ENCODE results near the gene SPATA18.

Gene SPATA18

DNA sequence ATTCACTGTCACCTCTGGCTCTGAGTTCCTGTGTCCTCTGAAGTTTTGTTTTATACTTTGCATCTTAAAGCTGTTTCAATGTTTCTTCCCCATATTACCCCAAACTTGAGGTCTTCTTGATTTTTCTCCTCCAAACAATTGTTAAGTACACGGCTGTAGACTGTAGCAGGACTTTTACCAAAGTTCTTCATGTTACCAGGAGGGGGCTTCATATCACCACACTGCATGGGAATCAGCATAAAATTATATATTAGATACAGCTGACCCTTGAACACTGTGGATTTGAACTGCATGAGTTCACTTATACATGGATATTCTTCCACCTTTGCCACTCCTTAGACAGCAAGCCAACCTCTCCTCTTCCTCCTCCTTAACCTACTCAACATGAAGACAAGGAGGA, 56.6 kb downstream of the SPATA18 start:
- DNase-seq: no peak

DNA sequence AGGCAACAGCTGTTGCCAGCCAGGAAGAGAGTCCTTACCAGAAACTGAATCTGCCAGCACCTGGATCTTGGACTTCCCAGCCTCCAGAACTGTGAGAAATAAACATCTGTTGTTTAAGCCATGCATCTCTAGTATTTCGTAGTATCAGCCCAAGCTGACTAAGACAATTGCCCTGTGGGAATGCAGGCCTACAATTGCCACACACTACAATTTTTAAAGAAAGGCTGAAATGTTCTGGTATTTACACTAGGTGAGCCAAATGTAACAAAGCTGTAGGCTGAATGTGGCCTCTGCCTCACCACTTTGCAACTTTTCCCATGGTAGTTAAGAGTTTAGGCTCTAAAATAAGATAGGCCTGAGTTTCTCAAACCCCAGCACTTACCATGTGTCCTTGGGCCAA, 59.1 kb downstream of the SPATA18 start:
- peak; percentile 13 to 37 for DNase-seq

DNA sequence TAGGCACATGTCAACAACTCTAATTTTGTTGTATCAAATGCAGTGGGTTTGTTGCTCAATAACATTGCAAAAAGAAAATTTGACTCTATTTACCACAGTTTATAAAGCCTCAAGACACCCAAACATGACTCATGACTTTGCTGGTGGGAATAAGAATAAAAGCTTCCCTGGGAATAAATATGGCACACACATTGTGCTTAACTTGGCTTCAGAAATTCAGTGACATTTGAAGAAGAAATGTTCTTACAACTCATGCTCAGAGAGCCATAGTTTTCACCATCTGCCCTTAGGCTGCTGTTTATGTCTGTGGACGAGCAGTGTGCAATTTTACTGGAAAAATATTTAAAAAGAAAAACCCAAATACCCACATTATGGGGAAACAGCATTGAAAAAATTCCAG, 60.9 kb downstream of the SPATA18 start:
- DNase-seq: no peak

GRCh38 chr4:52112411-52112810, 61.3 kb downstream of the SPATA18 start:
- DNase-seq: no peak

GRCh38 chr4:52116641-52117040, 65.5 kb downstream of the SPATA18 start:
- DNase-seq: no peak

DNA sequence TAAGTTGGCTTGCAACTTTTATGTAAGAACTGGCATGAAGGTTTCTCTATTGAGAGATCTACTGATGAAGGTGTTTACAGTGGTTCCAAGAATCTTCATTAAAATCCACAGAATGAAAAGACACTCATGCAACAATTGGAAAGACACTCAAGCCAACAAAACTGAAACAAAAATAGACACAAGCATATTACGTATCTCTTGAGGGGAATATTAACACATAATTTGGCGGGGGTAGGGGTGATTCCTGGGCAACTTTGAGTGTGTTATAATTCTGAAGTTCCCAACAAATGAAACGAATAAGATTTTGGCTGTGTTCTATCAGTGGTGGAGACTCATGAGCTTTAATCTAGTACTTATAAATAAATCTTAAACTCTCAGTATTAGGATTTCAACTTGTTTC, 75.1 kb downstream of the SPATA18 start:
- no peak for DNase-seq

GRCh38 chr4:52126966-52127365, 75.9 kb downstream of the SPATA18 start:
- peak in 1 of 2 experiments; percentile 20 for DNase-seq

GRCh38 chr4:52135171-52135570, 84.1 kb downstream of the SPATA18 start:
- no peak for DNase-seq

DNA sequence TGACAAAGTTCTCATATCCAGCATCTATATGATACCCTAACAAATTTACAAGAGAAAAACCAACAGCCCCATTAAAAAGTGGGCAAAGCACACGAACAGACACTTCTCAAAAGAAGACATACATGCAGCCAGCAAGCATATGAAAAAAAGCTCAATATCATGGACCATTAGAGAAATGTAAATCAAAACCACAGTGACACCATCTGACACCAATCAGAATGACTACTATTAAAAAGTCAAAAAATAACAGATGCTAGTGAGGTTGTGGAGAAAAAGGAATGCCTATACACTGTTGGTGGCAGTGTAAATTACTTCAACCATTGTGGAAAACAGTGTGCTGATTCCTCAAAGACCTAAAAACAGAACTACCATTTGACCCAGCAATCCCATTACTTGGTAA, 86.0 kb downstream of the SPATA18 start:
- DNase-seq: peak in 1 of 2 experiments; percentile 1

- DNase-seq: no peak
Measured at GRCh38 chr4:52142816-52143215, 91.7 kb downstream of the SPATA18 start.

DNA sequence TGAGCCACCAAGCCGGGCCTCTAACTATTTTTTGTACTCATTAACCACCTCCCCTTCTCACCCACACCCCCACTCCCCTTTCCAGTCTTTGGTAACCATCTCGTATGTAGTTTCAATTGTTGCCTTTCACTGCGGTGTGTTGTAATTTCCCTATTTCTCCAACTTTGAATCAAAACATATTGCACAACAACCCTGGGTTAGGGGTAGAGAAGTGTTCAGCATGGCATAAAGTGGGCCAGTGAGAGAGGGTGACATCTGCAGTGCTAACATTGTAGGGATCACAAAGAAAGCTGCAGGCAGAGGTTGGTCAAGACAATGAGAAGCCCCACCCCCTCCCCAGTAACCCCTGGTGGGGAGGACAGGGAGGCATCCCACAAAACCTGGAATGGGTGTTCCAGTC, 92.7 kb downstream of the SPATA18 start:
- DNase-seq: no peak

GRCh38 chr4:52144372-52144771, 93.3 kb downstream of the SPATA18 start:
- DNase-seq: no peak

Data from NCI-H524 (cell line).